Measurements from ENCODE around the gene LAMA1.
"Not testable (repeated sequence)": the region's sequence is repeated elsewhere in the genome, so short reads cannot be mapped to it uniquely, and the experiment has no call there.

LAMA1 gene

GRCh38 chr18:7117390-7118355 is at the start of gene LAMA1:
LAMA1 (minus strand) TSS chr18:7117797; CDS start chr18:7117720, 77 bp downstream.
- no peak for DNase-seq

- DNase-seq, result no peak
Observed at GRCh38 chr18:7165846-7166393, 48.3 kb upstream of the LAMA1 start.

GRCh38 chr18:7164323-7165004 is 46.9 kb upstream of the LAMA1 start:
- DNase-seq, result no peak

- DNase-seq, result no peak
Observed at GRCh38 chr18:7158216-7158615, 40.6 kb upstream of the LAMA1 start.

- no peak for DNase-seq
Observed at GRCh38 chr18:7157760-7158159, 40.2 kb upstream of the LAMA1 start.

- DNase-seq, result no peak
Observed at GRCh38 chr18:7155887-7156286, 38.3 kb upstream of the LAMA1 start.

GRCh38 chr18:7155092-7155491 is 37.5 kb upstream of the LAMA1 start:
- no peak for DNase-seq

- DNase-seq, result no peak
Observed at GRCh38 chr18:7152440-7152839, 34.8 kb upstream of the LAMA1 start.

GRCh38 chr18:7147399-7147798 is 29.8 kb upstream of the LAMA1 start:
- DNase-seq, result no peak

GRCh38 chr18:7146067-7146466 is 28.5 kb upstream of the LAMA1 start:
- DNase-seq, result no peak

GRCh38 chr18:7144921-7145320 is 27.3 kb upstream of the LAMA1 start:
- DNase-seq, result not testable (repeated sequence)

- DNase-seq, result no peak
Observed at GRCh38 chr18:7141287-7141686, 23.7 kb upstream of the LAMA1 start.

GRCh38 chr18:7139409-7139808 is 21.8 kb upstream of the LAMA1 start:
- DNase-seq, result no peak

GRCh38 chr18:7133181-7133580 is 15.6 kb upstream of the LAMA1 start:
- DNase-seq, result no peak

GRCh38 chr18:7132356-7133150 is 15.0 kb upstream of the LAMA1 start:
- no peak for DNase-seq

- no peak for DNase-seq
Observed at GRCh38 chr18:7122376-7122775, 4.8 kb upstream of the LAMA1 start.

- no peak for DNase-seq
Observed at GRCh38 chr18:7116792-7117389, 706 bp downstream of the LAMA1 start.

- DNase-seq, result no peak
Observed at GRCh38 chr18:7116001-7116730, 1.4 kb downstream of the LAMA1 start.

GRCh38 chr18:7112936-7113335 is 4.7 kb downstream of the LAMA1 start:
- no peak for DNase-seq

GRCh38 chr18:7111134-7111533 is 6.5 kb downstream of the LAMA1 start:
- DNase-seq, result no peak

- DNase-seq, result no peak
Observed at GRCh38 chr18:7105943-7106342, 11.7 kb downstream of the LAMA1 start.

GRCh38 chr18:7105268-7105667 is 12.3 kb downstream of the LAMA1 start:
- DNase-seq, result no peak
